OCI-LY1 (cell line): ENCODE data around the gene OR2A12.
A peak's percentile ranks its signal among the peaks of the same experiment; 100 is the strongest.

Source experiments
- H2AFZ ChIP-seq: fragments of 200-600 bp; sonication (generic), shearing (Covaris generic); 2 replicates; pipeline ENCODE4 v1.6.0; 2014; ENCODE audit warnings: antibody characterized with exemption, mild to moderate bottlenecking, low read length
- H3F3A ChIP-seq: fragments of 200-600 bp; sonication (generic), shearing (Covaris generic); 2 replicates; pipeline ENCODE4 v1.6.0; 2014; ENCODE audit warnings: mild to moderate bottlenecking, antibody characterized with exemption, low read length, moderate library complexity; ENCODE audit not compliant: insufficient read depth
- H3K27ac ChIP-seq: fragments of 200-600 bp; sonication (generic); 2 replicates; pipeline ENCODE4 v1.5.1; 2014; ENCODE audit warnings: low read length, mixed run types, mild to moderate bottlenecking, low read depth; ENCODE audit not compliant: poor library complexity, severe bottlenecking
- H3K27me3 ChIP-seq: fragments of 200-600 bp; sonication (generic); 2 replicates; pipeline ENCODE4 v1.6.0; 2014; ENCODE audit warnings: antibody characterized with exemption, mild to moderate bottlenecking, low read length, moderate library complexity; ENCODE audit not compliant: insufficient read depth
- H3K36me3 ChIP-seq: fragments of 200-600 bp; sonication (generic); 2 replicates; pipeline ENCODE4 v1.6.1; 2014; ENCODE audit warnings: mild to moderate bottlenecking, antibody characterized with exemption, low read length, moderate library complexity, mixed read lengths; ENCODE audit not compliant: insufficient read depth
- H3K4me1 ChIP-seq: fragments of 200-600 bp; sonication (generic); 2 replicates; pipeline ENCODE4 v1.5.1; 2014; ENCODE audit warnings: mild to moderate bottlenecking, low read length, moderate library complexity; ENCODE audit not compliant: insufficient read depth, severe bottlenecking
- H3K4me2 ChIP-seq: fragments of 200-600 bp; sonication (generic), shearing (Covaris generic); 2 replicates; pipeline ENCODE4 v1.6.1; 2014; ENCODE audit warnings: low read length
- H3K4me3 ChIP-seq: fragments of 200-600 bp; sonication (generic); 2 replicates; pipeline ENCODE4 v1.5.1; 2014; ENCODE audit warnings: low read length, low read depth, mild to moderate bottlenecking, mixed read lengths; ENCODE audit not compliant: poor library complexity, severe bottlenecking
- H3K79me2 ChIP-seq: fragments of 200-600 bp; shearing (Covaris generic); 2 replicates; pipeline ENCODE4 v1.6.1; 2016; ENCODE audit warnings: mixed run types, low read length, mixed read lengths; ENCODE audit not compliant: insufficient read depth
- H3K9ac ChIP-seq: fragments of 200-600 bp; sonication (generic), shearing (Covaris generic); 2 replicates; pipeline ENCODE4 v1.6.1; 2014; ENCODE audit warnings: mild to moderate bottlenecking, low read length, mixed read lengths
- H3K9me2 ChIP-seq: fragments of 200-600 bp; sonication (generic), shearing (Covaris generic); 2 replicates; pipeline ENCODE4 v1.6.1; 2014; ENCODE audit warnings: low read depth, mild to moderate bottlenecking, low read length, mixed read lengths
- H3K9me3 ChIP-seq: fragments of 200-600 bp; shearing (Covaris generic); 2 replicates; pipeline ENCODE4 v1.6.1; 2014; ENCODE audit warnings: low read length, mixed read lengths
- H4K20me1 ChIP-seq: fragments of 200-600 bp; sonication (generic), shearing (Covaris generic); 2 replicates; pipeline ENCODE4 v1.6.0; 2016; ENCODE audit warnings: mild to moderate bottlenecking, low read length; ENCODE audit not compliant: insufficient read depth
- CTCF ChIP-seq: fragments of 200-600 bp; sonication (generic), shearing (Covaris generic); IDR thresholded peaks from 2 replicates; pipeline ENCODE4 v1.5.1; 2017; ENCODE audit warnings: mild to moderate bottlenecking, antibody characterized with exemption, low read length, moderate library complexity, mixed read lengths
- EZH2 ChIP-seq: fragments of 200-600 bp; sonication (generic), shearing (Covaris generic); IDR thresholded peaks from 2 replicates; pipeline ENCODE4 v1.8.0; 2017; ENCODE audit warnings: borderline replicate concordance, mixed run types, mild to moderate bottlenecking, antibody characterized with exemption, low read length, moderate library complexity, mixed read lengths

The OR2A12 gene

GRCh38 chr7:144069953-144070352 is 16.1 kb upstream of the OR2A12 start:
- H3K9ac ChIP-seq: no peak overlapping the region
- H3K27me3 ChIP-seq: no peaks in the 10 kb centered on the region
- H3K4me2 ChIP-seq: no peak overlapping the region
- H3K27ac ChIP-seq: no peak overlapping the region
- H3F3A ChIP-seq: no peaks in the 10 kb centered on the region
- H3K4me3 ChIP-seq: no peak overlapping the region
- H3K79me2 ChIP-seq: no peaks in the 10 kb centered on the region
- no peak overlapping the region for H2AFZ ChIP-seq
- H3K36me3 ChIP-seq: no peaks in the 10 kb centered on the region
- TF ChIP-seq CTCF (no peak), EZH2 (no peak)
- no peaks in the 10 kb centered on the region for H4K20me1 ChIP-seq
- H3K9me3 ChIP-seq: no peaks in the 10 kb centered on the region
- no peaks in the 10 kb centered on the region for H3K4me1 ChIP-seq
- H3K9me2 ChIP-seq: no peaks in the 10 kb centered on the region

- Histone ChIP-seq H3K36me3 (no peaks in the 10 kb centered on the region), H3K4me1 (no peaks in the 10 kb centered on the region), H3K9me2 (no peaks in the 10 kb centered on the region), H3K4me2 (no peak overlapping the region), H3K4me3 (no peak overlapping the region), H3K27me3 (no peaks in the 10 kb centered on the region), H2AFZ (no peak overlapping the region), H3K27ac (no peak overlapping the region), H3K79me2 (no peaks in the 10 kb centered on the region), H3K9me3 (no peaks in the 10 kb centered on the region), H3K9ac (no peak overlapping the region), H3F3A (no peaks in the 10 kb centered on the region), H4K20me1 (no peaks in the 10 kb centered on the region)
- TF ChIP-seq CTCF (peak; percentile 19; the same call in 1 of the 2 replicates), EZH2 (no peak)
Measured at GRCh38 chr7:144074374-144074773, 11.7 kb upstream of the OR2A12 start.

- H3K9me2 ChIP-seq: no peaks in the 10 kb centered on the region
- no peaks in the 10 kb centered on the region for H3K36me3 ChIP-seq
- no peaks in the 10 kb centered on the region for H3K27me3 ChIP-seq
- no peaks in the 10 kb centered on the region for H3F3A ChIP-seq
- H3K27ac ChIP-seq: no peak overlapping the region
- no peak overlapping the region for H3K9ac ChIP-seq
- H3K4me1 ChIP-seq: no peaks in the 10 kb centered on the region
- no peaks in the 10 kb centered on the region for H4K20me1 ChIP-seq
- H3K9me3 ChIP-seq: peaks cover 4% of the 10 kb centered on the region; the same call in 1 of the 2 replicates
- H3K4me2 ChIP-seq: no peak overlapping the region
- H2AFZ ChIP-seq: no peak overlapping the region
- no peak for TF ChIP-seq CTCF
- TF ChIP-seq EZH2: no peak
- no peak overlapping the region for H3K4me3 ChIP-seq
- no peaks in the 10 kb centered on the region for H3K79me2 ChIP-seq
Measured at GRCh38 chr7:144086730-144087129, 652 bp downstream of the OR2A12 start.
